22Rv1 (cell line): ENCODE measurements around the gene OTUD5.

Source experiments
- CTCF ChIP-seq: fragments of 450-650 bp; IDR thresholded peaks from 2 replicates; pipeline ENCODE4 v1.5.1; 2017; ENCODE audit warnings: mild to moderate bottlenecking
- ZFX ChIP-seq: fragments of 450-650 bp; IDR thresholded peaks from 2 replicates; pipeline ENCODE4 v1.6.1; 2017; ENCODE audit warnings: antibody characterized with exemption, borderline replicate concordance

- TF ChIP-seq CTCF: no peak
- TF ChIP-seq ZFX: no peak
Measured at GRCh38 chrX:48913605-48914366, 43.6 kb downstream of the OTUD5 start.
